H1 (cell line): ENCODE results near the gene HMG20A. TPM values are rescaled to one million over a fixed set of nuclear protein-coding genes. Genes with fewer than 3 reads are reported as not detected.

ENCODE experiments used
- CTCF ChIA-PET: fragments of 300-600 bp; sonication (Branson Sonifier 250); formaldehyde crosslinking; loops from one replicate; lab custom pipeline; 2021; ENCODE audit not compliant: partially characterized antibody; lab: Charles Lee
- POLR2A ChIA-PET: fragments of 300-600 bp; sonication (Branson Sonifier 250); formaldehyde crosslinking; loops from one replicate; lab custom pipeline; 2021; ENCODE audit warnings: inconsistent platforms; ENCODE audit not compliant: partially characterized antibody; lab: Charles Lee
- DNase-seq, 2 experiments: peaks; one replicate each; pipeline versions ENCODE4 v3.0.0 to v3.0.0-alpha.2; 2010 to 2022; ENCODE audit warnings: low spot score in 2 of 2, low read depth in 1 of 2, mixed read lengths in 1 of 2
- FAIRE-seq: peaks from 2 replicates; lab custom pipeline; 2011; peaks lifted over from hg19 to GRCh38; lab: Jason Lieb, UNC
- H2AFZ ChIP-seq: 2 replicates; pipeline ENCODE4 v1.8.1; 2012; ENCODE audit warnings: low read length, inconsistent platforms
- H2AK5ac ChIP-seq: 2 replicates; pipeline ENCODE4 v1.6.1; 2013; ENCODE audit warnings: low read depth, low read length
- H2BK120ac ChIP-seq: replicated peaks from 2 replicates; pipeline ENCODE3; 2013; ENCODE audit warnings: low read depth, low read length, inconsistent platforms
- H2BK12ac ChIP-seq: 2 replicates; pipeline ENCODE4 v1.6.1; 2013; ENCODE audit warnings: low read depth, low read length
- H2BK15ac ChIP-seq: 2 replicates; pipeline ENCODE4 v1.6.1; 2013; ENCODE audit warnings: low read length
- H2BK20ac ChIP-seq: 2 replicates; pipeline ENCODE4 v1.6.1; 2013; ENCODE audit warnings: low read length
- H2BK5ac ChIP-seq: 2 replicates; pipeline ENCODE4 v1.6.1; 2013; ENCODE audit warnings: low read depth, low read length
- H3K14ac ChIP-seq: 2 replicates; pipeline ENCODE4 v1.6.1; 2013; ENCODE audit warnings: inconsistent platforms; ENCODE audit not compliant: insufficient read length
- H3K18ac ChIP-seq: 2 replicates; pipeline ENCODE4 v1.6.1; 2013; ENCODE audit warnings: low read length; ENCODE audit errors: extremely low read depth
- H3K23ac ChIP-seq: 2 replicates; pipeline ENCODE4 v1.6.1; 2013; ENCODE audit warnings: inconsistent platforms; ENCODE audit not compliant: insufficient read length
- H3K23me2 ChIP-seq: 2 replicates; pipeline ENCODE4 v1.6.1; 2013; ENCODE audit warnings: low read depth, low read length
- H3K27ac ChIP-seq: 2 replicates; pipeline ENCODE4 v1.6.1; 2011; ENCODE audit warnings: low read depth, low read length, inconsistent platforms
- H3K27me3 ChIP-seq, 4 experiments: replicated peaks in 1 of 4; 1 replicate in 1 of 4; 2 replicates in 3 of 4; pipeline versions ENCODE4 v1.6.1 to v1.8.1; 2011 to 2013; ENCODE audit warnings: low read length in 3 of 4, mild to moderate bottlenecking in 3 of 4, inconsistent platforms in 2 of 4, mixed read lengths in 2 of 4, moderate library complexity in 1 of 4; ENCODE audit not compliant: control insufficient read depth in 3 of 4, insufficient read depth in 3 of 4; ENCODE audit errors: extremely low read depth in 1 of 4
- H3K36me3 ChIP-seq, 4 experiments: 2 replicates each; pipeline versions ENCODE4 v1.6.1 to v1.8.1; 2011 to 2013; ENCODE audit warnings: mild to moderate bottlenecking in 4 of 4, low read length in 3 of 4, moderate library complexity in 2 of 4, control low read depth in 1 of 4, inconsistent platforms in 1 of 4; ENCODE audit not compliant: insufficient read depth in 4 of 4, control insufficient read depth in 2 of 4
- H3K4ac ChIP-seq: replicated peaks from 2 replicates; pipeline ENCODE3; 2013; ENCODE audit warnings: low read length, low read depth, mixed read lengths, inconsistent platforms; ENCODE audit not compliant: insufficient read length
- H3K4me1 ChIP-seq, 4 experiments: replicated peaks in 1 of 4; 1 replicate in 1 of 4; 2 replicates in 3 of 4; pipeline versions ENCODE4 v1.6.1 to v1.8.1; 2011 to 2013; ENCODE audit warnings: low read length in 3 of 4, inconsistent platforms in 2 of 4, mixed read lengths in 1 of 4; ENCODE audit not compliant: insufficient read depth in 4 of 4, control insufficient read depth in 3 of 4
- H3K4me2 ChIP-seq, 2 experiments: 2 replicates each; pipeline versions ENCODE4 v1.6.1 to v1.8.1; 2011 to 2013; ENCODE audit warnings: low read depth in 2 of 2, low read length in 2 of 2, control low read depth in 1 of 2, inconsistent platforms in 1 of 2, mild to moderate bottlenecking in 1 of 2; ENCODE audit not compliant: insufficient read depth in 1 of 2
- H3K4me3 ChIP-seq, 4 experiments: fragments of 200-600, 300-600 bp in 1 of 4; sonication (generic), shearing (Covaris generic), sonication (Bioruptor Twin) in 1 of 4; 2 replicates each; pipeline versions ENCODE4 v1.5.1 to v1.8.1; 2011 to 2016; ENCODE audit warnings: low read length in 4 of 4, low read depth in 3 of 4, control low read depth in 2 of 4, inconsistent platforms in 2 of 4, mild to moderate bottlenecking in 2 of 4, mixed read lengths in 1 of 4, moderate library complexity in 1 of 4; ENCODE audit not compliant: insufficient read depth in 2 of 4; ENCODE audit errors: extremely low read depth in 1 of 4
- H3K56ac ChIP-seq: replicated peaks from 2 replicates; pipeline ENCODE3; 2013; ENCODE audit warnings: low read depth, mild to moderate bottlenecking, mixed read lengths, low read length, inconsistent platforms; ENCODE audit not compliant: insufficient read length
- H3K79me1 ChIP-seq: 2 replicates; pipeline ENCODE4 v1.6.1; 2013; ENCODE audit warnings: low read depth, low read length, control low read depth
- H3K79me2 ChIP-seq, 2 experiments: 2 replicates each; pipeline versions ENCODE4 v1.6.1 to v1.8.1; 2012 to 2013; ENCODE audit warnings: low read length in 2 of 2, mild to moderate bottlenecking in 2 of 2, inconsistent platforms in 1 of 2; ENCODE audit not compliant: insufficient read depth in 2 of 2, control insufficient read depth in 1 of 2
- H3K9ac ChIP-seq, 4 experiments: replicated peaks in 1 of 4; 1 replicate in 1 of 4; 2 replicates in 3 of 4; pipeline versions ENCODE4 v1.6.1 to v1.8.1; 2011 to 2013; ENCODE audit warnings: low read depth in 3 of 4, low read length in 3 of 4, control low read depth in 2 of 4, mild to moderate bottlenecking in 2 of 4, moderate library complexity in 2 of 4, inconsistent platforms in 1 of 4; ENCODE audit errors: extremely low read depth in 1 of 4
- H3K9me3 ChIP-seq, 2 experiments: 2 replicates each; pipeline versions ENCODE4 v1.6.1 to v1.8.1; 2012 to 2013; ENCODE audit warnings: mild to moderate bottlenecking in 2 of 2, moderate library complexity in 2 of 2, control low read depth in 1 of 2, inconsistent platforms in 1 of 2, low read depth in 1 of 2, low read length in 1 of 2, mixed read lengths in 1 of 2; ENCODE audit not compliant: insufficient read depth in 2 of 2
- H4K20me1 ChIP-seq, 2 experiments: replicated peaks in 1 of 2; 2 replicates each; pipeline versions ENCODE3 to v1.8.1; 2011 to 2013; ENCODE audit warnings: inconsistent platforms in 2 of 2, low read length in 2 of 2, mild to moderate bottlenecking in 1 of 2; ENCODE audit not compliant: insufficient read depth in 2 of 2, control insufficient read depth in 1 of 2
- H4K5ac ChIP-seq: 2 replicates; pipeline ENCODE4 v1.6.1; 2013; ENCODE audit warnings: low read length, low read depth, mixed read lengths, inconsistent platforms; ENCODE audit not compliant: insufficient read length
- H4K8ac ChIP-seq: 2 replicates; pipeline ENCODE4 v1.8.0; 2013; ENCODE audit warnings: mild to moderate bottlenecking, moderate library complexity, low read length, inconsistent platforms; ENCODE audit not compliant: insufficient read depth; ENCODE audit errors: extremely low read depth
- H4K91ac ChIP-seq: replicated peaks from 2 replicates; pipeline ENCODE3; 2013; ENCODE audit warnings: low read length, mixed read lengths, inconsistent platforms; ENCODE audit not compliant: insufficient read length
- BACH1 ChIP-seq: IDR thresholded peaks from 2 replicates; pipeline ENCODE4 v1.6.1; 2012; ENCODE audit warnings: low read length, improper control_type of control experiment
- BCL11A ChIP-seq, 2 experiments: IDR thresholded peaks; one replicate each; pipeline ENCODE4 v1.6.1; 2011; ENCODE audit warnings: low read depth in 2 of 2, low read length in 2 of 2, mild to moderate bottlenecking in 2 of 2
- CBX8 ChIP-seq: fragments of 300-800, 300-1000 bp; sonication (generic); IDR thresholded peaks from 2 replicates; pipeline ENCODE4 v1.7.1; 2016; ENCODE audit warnings: low read depth, low read length, borderline replicate concordance
- CHD2 ChIP-seq: IDR thresholded peaks from 2 replicates; pipeline ENCODE4 v1.6.1; 2012; ENCODE audit warnings: low read length, improper control_type of control experiment
- CREB1 ChIP-seq: IDR thresholded peaks from 2 replicates; pipeline ENCODE4 v1.6.1; 2012; ENCODE audit warnings: inconsistent platforms
- EGR1 ChIP-seq: IDR thresholded peaks from 2 replicates; pipeline ENCODE4 v1.6.1; 2011; ENCODE audit warnings: low read depth, low read length, borderline replicate concordance
- HDAC6 ChIP-seq: IDR thresholded peaks from one replicate; pipeline ENCODE4 v1.7.1; 2012; ENCODE audit warnings: low read depth, mild to moderate bottlenecking, inconsistent platforms, low read length, moderate library complexity
- KDM1A ChIP-seq: fragments of 200-600, 300-600 bp; sonication (generic); IDR thresholded peaks from 2 replicates; pipeline ENCODE4 v1.7.1; 2016; ENCODE audit warnings: mild to moderate bottlenecking, low read length, borderline replicate concordance
- RXRA ChIP-seq: IDR thresholded peaks from 2 replicates; pipeline ENCODE4 v1.6.1; 2011; ENCODE audit warnings: low read depth, mild to moderate bottlenecking, low read length, moderate library complexity; ENCODE audit not compliant: insufficient read depth
- SP1 ChIP-seq: IDR thresholded peaks from 2 replicates; pipeline ENCODE4 v1.6.1; 2011; ENCODE audit warnings: low read depth, low read length
- TAF1 ChIP-seq: IDR thresholded peaks from 2 replicates; pipeline ENCODE4 v1.6.1; 2011; ENCODE audit warnings: mild to moderate bottlenecking, low read depth, low read length
- TBP ChIP-seq: IDR thresholded peaks from 2 replicates; pipeline ENCODE4 v1.6.1; 2011; ENCODE audit warnings: low read depth, low read length, improper control_type of control experiment
- WGBS, 2 experiments: shearing (Covaris generic) in 1 of 2; methylation state at CpG; one replicate each; pipeline versions ENCODE4 v1.1.6 to v1.1.7; 2013 to 2015; ENCODE audit warnings: low lambda C conversion rate in 2 of 2, mixed read lengths in 2 of 2, inconsistent platforms in 1 of 2, low coverage in 1 of 2, missing lambda C conversion rate in 1 of 2; ENCODE audit not compliant: insufficient replicate concordance in 2 of 2, insufficient coverage in 1 of 2, insufficient read length in 1 of 2; ENCODE audit errors: extremely low coverage in 1 of 2, missing lambda C conversion rate in 1 of 2; 5-methylcytosine and 5-hydroxymethylcytosine counted together
- polyA plus RNA-seq, 7 experiments: library from polyadenylated mRNA; depleted of rRNA in 3 of 7; stranded (reverse) in 5 of 7; unstranded in 2 of 7; fragments of >200 nt in 5 of 7; fragments of 200-250 nt in 2 of 7; gene quantifications; 1 replicate in 5 of 7; 2 replicates in 1 of 7; 4 replicates in 1 of 7; pipeline versions ENCODE4 v1.2.1 to v1.2.3, GENCODE V29; 2011 to 2013; ENCODE audit warnings: missing spikeins in 2 of 7, mixed read lengths in 2 of 7
- total RNA-seq: library from RNA; stranded (reverse); fragmentation: NEBNext Ultra II Directional; extraction: Animal tissue kit (Norgen Biotek cat#: 25700); gene quantifications from 2 replicates; pipeline ENCODE4 v1.2.1, GENCODE V29; 2021

HMG20A gene
- total and polyA plus RNA-seq, 2 of the 8 experiments (the other 6 are each of a cell fraction or from before 2014, with no cell fraction given) = 52.1 to 59.7 TPM

DNA sequence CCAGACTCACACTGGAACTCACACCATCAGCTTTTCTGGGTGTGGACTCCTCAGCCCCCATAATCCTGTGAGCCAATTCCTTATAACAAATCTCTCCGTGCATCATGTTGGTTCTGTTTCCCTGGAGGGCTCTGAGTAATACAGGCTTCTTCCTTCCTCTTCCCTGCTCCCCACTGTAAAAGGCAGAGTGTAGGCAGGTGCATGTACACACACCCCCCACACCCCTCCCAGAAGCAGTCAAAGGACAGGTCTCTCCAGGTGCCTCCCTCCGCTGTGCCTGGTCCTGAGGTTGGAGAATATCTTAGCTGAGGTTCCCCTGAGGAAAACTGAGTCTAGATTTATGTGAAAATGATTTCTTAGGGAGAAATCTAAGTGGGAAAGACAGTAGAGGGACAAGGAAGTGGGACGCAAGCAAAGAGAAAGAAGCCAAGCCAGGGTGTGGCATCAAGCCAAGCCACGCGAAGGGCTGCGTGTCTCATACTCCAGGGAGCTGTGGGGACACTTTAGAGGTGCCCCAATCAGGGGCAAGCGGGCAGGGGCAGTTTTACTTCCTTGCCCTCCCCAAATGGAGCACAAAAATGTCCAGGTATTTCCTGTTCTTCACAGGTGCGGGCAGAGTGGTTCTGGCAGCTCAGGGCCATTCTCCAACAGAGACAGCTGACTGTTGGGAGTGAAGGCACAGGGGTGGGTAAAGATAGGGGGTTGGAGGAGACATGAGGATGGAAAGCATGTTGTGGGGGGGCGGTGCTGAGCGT lies 86.6 kb downstream of the HMG20A start:
- H3K4me3 ChIP-seq = no peak overlapping the region
- H3K18ac ChIP-seq = no peak overlapping the region
- no peak overlapping the region for H3K27ac ChIP-seq
- peak overlapping the region; percentile 33; the same call in 1 of the 2 replicates for H2AK5ac ChIP-seq
- H3K27me3 ChIP-seq = no peaks in the 10 kb centered on the region
- peak overlapping the region; percentile 6; the same call in 1 of the 2 replicates for H2BK5ac ChIP-seq
- peaks cover 16 to 33% (median 27%) of the 10 kb centered on the region in 4 experiments for H3K4me1 ChIP-seq
- no peaks in the 10 kb centered on the region for H3K79me2 ChIP-seq
- no peaks in the 10 kb centered on the region for H3K9me3 ChIP-seq
- 84% methylated on average over 10 of the region's 10 CpGs; no CpG with 5 or more reads in 1 of the 2 experiments for WGBS, 2 experiments
- no peaks in the 10 kb centered on the region for H3K36me3 ChIP-seq
- H3K23me2 ChIP-seq = no peaks in the 10 kb centered on the region; the same call in 1 of the 2 replicates
- no peak overlapping the region; the same call in 1 of the 2 replicates for H2BK12ac ChIP-seq
- H4K8ac ChIP-seq = no peak overlapping the region
- no peak overlapping the region for H4K91ac ChIP-seq
- H3K56ac ChIP-seq = no peak overlapping the region
- no peak overlapping the region for H2AFZ ChIP-seq
- ChIA-PET POLR2A (interaction anchor here (0.6 to 3.9 kb wide), 5 partner anchors 10 to 403 kb away, joined by 3 to 39 read pairs (median 3); no protein-coding TSS in a partner anchor), CTCF (interaction anchor here (0.6 to 7.7 kb wide), 9 partner anchors 10 to 389 kb away, joined by 3 to 72 read pairs (median 8); no protein-coding TSS in a partner anchor)
- no peaks in the 10 kb centered on the region for H4K20me1 ChIP-seq
- 0 out of 2 replicates have a peak overlapping the region, but pooled peaks have one; percentile 25 for H2BK15ac ChIP-seq
- H2BK120ac ChIP-seq = no peak overlapping the region
- no peak overlapping the region for H4K5ac ChIP-seq
- no peak overlapping the region for H3K23ac ChIP-seq
- no peak overlapping the region for H3K9ac ChIP-seq
- peak overlapping the region; percentile 49; the same call in 1 of the 2 replicates for H2BK20ac ChIP-seq
- H3K14ac ChIP-seq = no peak overlapping the region
- H3K4ac ChIP-seq = no peak overlapping the region
- FAIRE-seq (no peak), DNase-seq (no peak)
- no peak overlapping the region for H3K4me2 ChIP-seq
- no peaks in the 10 kb centered on the region for H3K79me1 ChIP-seq
- TF ChIP-seq SP1 = no peak
- TF ChIP-seq CREB1 = no peak
- no peak for TF ChIP-seq HDAC6
- no peak for TF ChIP-seq CBX8
- no peak for TF ChIP-seq KDM1A
- TF ChIP-seq BCL11A (IDR thresholded peaks at IDR 0.05; ENCODE audit: low read depth in 2 of 2, low read length in 2 of 2) = no peak
- no peak for TF ChIP-seq EGR1
- TF ChIP-seq RXRA = no peak
- no peak for TF ChIP-seq CHD2
- TF ChIP-seq TAF1 = no peak
- no peak for TF ChIP-seq BACH1
- TF ChIP-seq TBP = no peak
